Gastroesophageal sphincter (tissue), 3 donors: Measurements from ENCODE around the gene ADAM8.

Source experiments
- POLR2A ChIP-seq, 2 donors: fragments of 450-650 bp; IDR thresholded peaks; one replicate each; pipeline ENCODE4 v1.6.1; 2017; ENCODE audit warnings: antibody characterized with exemption in 2 of 2, mild to moderate bottlenecking in 2 of 2, moderate library complexity in 1 of 2
- POLR2AphosphoS5 ChIP-seq: sonication (generic); formaldehyde crosslinking; IDR thresholded peaks from one replicate; pipeline ENCODE4 v1.6.1; 2017; ENCODE audit warnings: antibody characterized with exemption
- TF ChIP-seq, protein P1 (sequence below), 4 experiments: fragments of 200-600 bp in 2 of 4; fragments of 450-650 bp in 2 of 4; sonication (generic) in 1 of 4; IDR thresholded peaks; one replicate each; pipeline ENCODE4 v1.5.1; 2017 to 2019; ENCODE audit warnings: antibody characterized with exemption in 4 of 4, mild to moderate bottlenecking in 2 of 4, moderate library complexity in 2 of 4

DNA sequence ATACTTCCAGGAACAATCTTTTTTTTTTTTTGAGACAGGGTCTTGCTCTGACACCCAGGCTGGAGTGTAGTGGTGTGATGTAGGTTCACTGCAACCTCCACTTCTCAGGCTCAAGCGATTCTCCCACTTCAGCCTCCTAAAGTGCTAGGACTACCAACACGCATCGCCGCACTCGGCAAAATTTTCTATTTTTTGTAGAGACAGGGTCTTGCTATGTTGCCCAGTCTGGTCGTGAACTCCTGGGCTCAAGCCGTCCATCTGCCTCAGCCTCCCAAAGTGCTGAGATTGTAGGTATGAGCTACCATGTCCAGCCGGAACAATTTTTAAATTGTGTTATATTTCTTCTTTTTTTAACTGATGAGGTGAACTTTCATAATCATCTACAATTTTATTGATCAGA lies 34.1 kb upstream of the ADAM8 start:
- TF ChIP-seq, protein P1, sequence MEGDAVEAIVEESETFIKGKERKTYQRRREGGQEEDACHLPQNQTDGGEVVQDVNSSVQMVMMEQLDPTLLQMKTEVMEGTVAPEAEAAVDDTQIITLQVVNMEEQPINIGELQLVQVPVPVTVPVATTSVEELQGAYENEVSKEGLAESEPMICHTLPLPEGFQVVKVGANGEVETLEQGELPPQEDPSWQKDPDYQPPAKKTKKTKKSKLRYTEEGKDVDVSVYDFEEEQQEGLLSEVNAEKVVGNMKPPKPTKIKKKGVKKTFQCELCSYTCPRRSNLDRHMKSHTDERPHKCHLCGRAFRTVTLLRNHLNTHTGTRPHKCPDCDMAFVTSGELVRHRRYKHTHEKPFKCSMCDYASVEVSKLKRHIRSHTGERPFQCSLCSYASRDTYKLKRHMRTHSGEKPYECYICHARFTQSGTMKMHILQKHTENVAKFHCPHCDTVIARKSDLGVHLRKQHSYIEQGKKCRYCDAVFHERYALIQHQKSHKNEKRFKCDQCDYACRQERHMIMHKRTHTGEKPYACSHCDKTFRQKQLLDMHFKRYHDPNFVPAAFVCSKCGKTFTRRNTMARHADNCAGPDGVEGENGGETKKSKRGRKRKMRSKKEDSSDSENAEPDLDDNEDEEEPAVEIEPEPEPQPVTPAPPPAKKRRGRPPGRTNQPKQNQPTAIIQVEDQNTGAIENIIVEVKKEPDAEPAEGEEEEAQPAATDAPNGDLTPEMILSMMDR (IDR thresholded peaks at IDR 0.05), result no peak
- TF ChIP-seq POLR2AphosphoS5, result no peak
- TF ChIP-seq POLR2A (IDR thresholded peaks at IDR 0.05), result no peak
